ENCODE results near the gene WDPCP. TPM values are rescaled to one million over a fixed set of nuclear protein-coding genes. Genes with fewer than 3 reads are reported as not detected.

WDPCP gene
- total and polyA plus RNA-seq, 2 of the 8 experiments (the other 6 are each of a cell fraction or from before 2014, with no cell fraction given): 9.3 to 25.8 TPM

GRCh38 chr2:63300835-63301234 lies 287.4 kb downstream of the WDPCP start:
- Histone ChIP-seq H3K4me2 (ENCODE audit: insufficient read depth in 1 of 2, low read depth in 2 of 2, low read length in 2 of 2) (no peak overlapping the region), H3K18ac (ENCODE audit: extremely low read depth, low read length) (no peak overlapping the region; the same call in 1 of the 2 replicates), H2BK5ac (ENCODE audit: low read depth, low read length) (no peak overlapping the region), H3K36me3 (ENCODE audit: control insufficient read depth in 2 of 4, insufficient read depth in 4 of 4, low read length in 3 of 4) (peaks cover 0 to 46% (median 5%) of the 10 kb centered on the region in 4 experiments; a peak in 3 of 8 replicates), H3K23ac (ENCODE audit: insufficient read length) (no peak overlapping the region), H4K8ac (ENCODE audit: extremely low read depth, insufficient read depth, low read length) (no peak overlapping the region), H3K9me3 (ENCODE audit: insufficient read depth in 2 of 2, low read depth in 1 of 2, low read length in 1 of 2) (peaks cover 47 to 55% of the 10 kb centered on the region in 2 experiments), H3K23me2 (ENCODE audit: low read depth, low read length) (no peaks in the 10 kb centered on the region), H2BK12ac (ENCODE audit: low read depth, low read length) (no peak overlapping the region), H3K27ac (ENCODE audit: low read depth, low read length) (no peak overlapping the region), H4K5ac (ENCODE audit: insufficient read length, low read depth, low read length) (no peak overlapping the region), H2BK15ac (ENCODE audit: low read length) (no peak overlapping the region), H2AK5ac (ENCODE audit: low read depth, low read length) (no peak overlapping the region), H2AFZ (ENCODE audit: low read length) (no peak overlapping the region), H4K91ac (replicated peaks; ENCODE audit: insufficient read length, low read length) (no peak overlapping the region), H3K4me3 (ENCODE audit: extremely low read depth in 1 of 4, insufficient read depth in 2 of 4, low read depth in 3 of 4, low read length in 4 of 4) (no peak overlapping the region), H3K14ac (ENCODE audit: insufficient read length) (no peak overlapping the region), H3K79me2 (ENCODE audit: control insufficient read depth in 1 of 2, insufficient read depth in 2 of 2, low read length in 2 of 2) (no peaks in the 10 kb centered on the region), H4K20me1 (replicated peaks in 1 of 2; ENCODE audit: control insufficient read depth in 1 of 2, insufficient read depth in 2 of 2, low read length in 2 of 2) (no peaks in the 10 kb centered on the region), H3K27me3 (replicated peaks in 1 of 4; ENCODE audit: control insufficient read depth in 3 of 4, extremely low read depth in 1 of 4, insufficient read depth in 3 of 4, low read length in 3 of 4) (no peaks in the 10 kb centered on the region), H2BK20ac (ENCODE audit: low read length) (no peak overlapping the region), H3K4me1 (replicated peaks in 1 of 4; ENCODE audit: control insufficient read depth in 3 of 4, insufficient read depth in 4 of 4, low read length in 3 of 4) (no peaks in the 10 kb centered on the region), H3K4ac (replicated peaks; ENCODE audit: insufficient read length, low read depth, low read length) (no peak overlapping the region), H3K56ac (replicated peaks; ENCODE audit: insufficient read length, low read depth, low read length) (no peak overlapping the region), H3K9ac (replicated peaks in 1 of 4; ENCODE audit: extremely low read depth in 1 of 4, low read depth in 3 of 4, low read length in 3 of 4) (no peak overlapping the region), H3K79me1 (ENCODE audit: low read depth, low read length) (no peaks in the 10 kb centered on the region), H2BK120ac (replicated peaks; ENCODE audit: low read depth, low read length) (no peak overlapping the region)
- FAIRE-seq: no peak
- DNase-seq (ENCODE audit: low read depth in 1 of 2, low spot score in 2 of 2): no peak
- POLR2A ChIA-PET (ENCODE audit: partially characterized antibody): no interaction called here
- TF ChIP-seq E2F6 (IDR thresholded peaks at IDR 0.05) (peak; percentile 70), KDM1A (IDR thresholded peaks at IDR 0.05; ENCODE audit: borderline replicate concordance, low read length) (no peak), EZH2 (IDR thresholded peaks at IDR 0.05; ENCODE audit: low read depth, low read length, severe bottlenecking) (no peak), MAX (IDR thresholded peaks at IDR 0.05) (peak; percentile 95), SRF (IDR thresholded peaks at IDR 0.05; ENCODE audit: low read depth, low read length) (no peak), CTCF (IDR thresholded peaks at IDR 0.05; ENCODE audit: control extremely low read depth in 1 of 3, insufficient read depth in 1 of 3, low read depth in 1 of 3, low read length in 3 of 3) (peak in 2 of 3 experiments; percentile 2 to 50; a peak in 2 of 4 replicates), TAF1 (IDR thresholded peaks at IDR 0.05; ENCODE audit: low read depth, low read length) (no peak), RAD21 (IDR thresholded peaks at IDR 0.05 in 1 of 2, conservative IDR thresholded peaks at IDR 0.05 in 1 of 2; ENCODE audit: low read depth in 2 of 2, low read length in 2 of 2) (peak; percentile 57 to 64), ASH2L (IDR thresholded peaks at IDR 0.05; ENCODE audit: low read length) (no peak)
- CTCF ChIA-PET (ENCODE audit: partially characterized antibody): no interaction called here
- 90% methylated on average over 2 of the region's 2 CpGs; no CpG with 5 or more reads in 1 of the 2 experiments for WGBS, 2 experiments (ENCODE audit: extremely low coverage in 1 of 2, insufficient coverage in 1 of 2, insufficient read length in 1 of 2, insufficient replicate concordance in 2 of 2, low coverage in 1 of 2, low lambda C conversion rate in 2 of 2, missing lambda C conversion rate in 1 of 2)
